ENCODE results near the gene NADSYN1.
"Not testable (repeated sequence)": the region's sequence is repeated elsewhere in the genome, so short reads cannot be mapped to it uniquely, and the experiment has no call there.

The NADSYN1 gene

GRCh38 chr11:71527576-71528210 lies 74.7 kb downstream of the NADSYN1 start:
- Histone ChIP-seq H3K9me2 (ENCODE audit: low read depth, low read length) (no peaks in the 10 kb centered on the region), H3K27me3 (ENCODE audit: insufficient read depth, low read length) (no peaks in the 10 kb centered on the region), H3K79me2 (ENCODE audit: insufficient read depth, low read length) (no peaks in the 10 kb centered on the region), H3K4me2 (ENCODE audit: low read length) (no peak overlapping the region), H2AFZ (ENCODE audit: low read length) (no peak overlapping the region), H3K4me1 (ENCODE audit: insufficient read depth, low read length, severe bottlenecking) (no peaks in the 10 kb centered on the region), H3K9me3 (ENCODE audit: low read length) (no peaks in the 10 kb centered on the region), H3K4me3 (ENCODE audit: low read depth, low read length, poor library complexity, severe bottlenecking) (no peak overlapping the region), H4K20me1 (ENCODE audit: insufficient read depth, low read length) (no peaks in the 10 kb centered on the region), H3K27ac (ENCODE audit: low read depth, low read length, poor library complexity, severe bottlenecking) (no peak overlapping the region), H3K36me3 (ENCODE audit: insufficient read depth, low read length) (no peaks in the 10 kb centered on the region), H3F3A (ENCODE audit: insufficient read depth, low read length) (no peaks in the 10 kb centered on the region), H3K9ac (ENCODE audit: low read length) (no peak overlapping the region)
- TF ChIP-seq EZH2 (IDR thresholded peaks at IDR 0.05; ENCODE audit: borderline replicate concordance, low read length) = no peak
- TF ChIP-seq CTCF (IDR thresholded peaks at IDR 0.05; ENCODE audit: low read length) = no peak

GRCh38 chr11:71530602-71531001 lies 77.6 kb downstream of the NADSYN1 start:
- Histone ChIP-seq H3K9me2 (ENCODE audit: low read depth, low read length) (no peaks in the 10 kb centered on the region), H4K20me1 (ENCODE audit: insufficient read depth, low read length) (no peaks in the 10 kb centered on the region), H3K9ac (ENCODE audit: low read length) (no peak overlapping the region), H2AFZ (ENCODE audit: low read length) (no peak overlapping the region), H3K79me2 (ENCODE audit: insufficient read depth, low read length) (no peaks in the 10 kb centered on the region), H3K4me2 (ENCODE audit: low read length) (no peak overlapping the region), H3K4me3 (ENCODE audit: low read depth, low read length, poor library complexity, severe bottlenecking) (no peak overlapping the region), H3K27ac (ENCODE audit: low read depth, low read length, poor library complexity, severe bottlenecking) (no peak overlapping the region), H3K27me3 (ENCODE audit: insufficient read depth, low read length) (no peaks in the 10 kb centered on the region), H3K36me3 (ENCODE audit: insufficient read depth, low read length) (no peaks in the 10 kb centered on the region), H3K4me1 (ENCODE audit: insufficient read depth, low read length, severe bottlenecking) (no peaks in the 10 kb centered on the region), H3F3A (ENCODE audit: insufficient read depth, low read length) (no peaks in the 10 kb centered on the region), H3K9me3 (ENCODE audit: low read length) (no peaks in the 10 kb centered on the region)
- TF ChIP-seq EZH2 (IDR thresholded peaks at IDR 0.05; ENCODE audit: borderline replicate concordance, low read length) (no peak), CTCF (IDR thresholded peaks at IDR 0.05; ENCODE audit: low read length) (no peak)

GRCh38 chr11:71532036-71532610 lies 79.1 kb downstream of the NADSYN1 start:
- Histone ChIP-seq H4K20me1 (ENCODE audit: insufficient read depth, low read length) (no peaks in the 10 kb centered on the region), H3K79me2 (ENCODE audit: insufficient read depth, low read length) (no peaks in the 10 kb centered on the region), H3K9me3 (ENCODE audit: low read length) (no peaks in the 10 kb centered on the region), H2AFZ (ENCODE audit: low read length) (no peak overlapping the region), H3K4me2 (ENCODE audit: low read length) (no peak overlapping the region), H3F3A (ENCODE audit: insufficient read depth, low read length) (no peaks in the 10 kb centered on the region), H3K36me3 (ENCODE audit: insufficient read depth, low read length) (no peaks in the 10 kb centered on the region), H3K27me3 (ENCODE audit: insufficient read depth, low read length) (no peaks in the 10 kb centered on the region), H3K27ac (ENCODE audit: low read depth, low read length, poor library complexity, severe bottlenecking) (no peak overlapping the region), H3K9me2 (ENCODE audit: low read depth, low read length) (no peaks in the 10 kb centered on the region), H3K4me1 (ENCODE audit: insufficient read depth, low read length, severe bottlenecking) (no peaks in the 10 kb centered on the region), H3K4me3 (ENCODE audit: low read depth, low read length, poor library complexity, severe bottlenecking) (no peak overlapping the region), H3K9ac (ENCODE audit: low read length) (no peak overlapping the region)
- TF ChIP-seq EZH2 (IDR thresholded peaks at IDR 0.05; ENCODE audit: borderline replicate concordance, low read length) (no peak), CTCF (IDR thresholded peaks at IDR 0.05; ENCODE audit: low read length) (no peak)

GRCh38 chr11:71534711-71535608 lies 82.0 kb downstream of the NADSYN1 start:
- H3K79me2 ChIP-seq (ENCODE audit: insufficient read depth, low read length); H3K4me3 ChIP-seq (ENCODE audit: low read depth, low read length, poor library complexity, severe bottlenecking); H3F3A ChIP-seq (ENCODE audit: insufficient read depth, low read length); H3K4me2 ChIP-seq (ENCODE audit: low read length); H3K9ac ChIP-seq (ENCODE audit: low read length); H3K9me3 ChIP-seq (ENCODE audit: low read length); H3K27me3 ChIP-seq (ENCODE audit: insufficient read depth, low read length); H4K20me1 ChIP-seq (ENCODE audit: insufficient read depth, low read length); H3K27ac ChIP-seq (ENCODE audit: low read depth, low read length, poor library complexity, severe bottlenecking); H2AFZ ChIP-seq (ENCODE audit: low read length); H3K4me1 ChIP-seq (ENCODE audit: insufficient read depth, low read length, severe bottlenecking); H3K36me3 ChIP-seq (ENCODE audit: insufficient read depth, low read length); H3K9me2 ChIP-seq (ENCODE audit: low read depth, low read length): not testable (repeated sequence)
